DMS53 treated with DMSO at 0.1 percent for 48 hours (cell line): ENCODE data around the gene ASXL1.
"Not testable (repeated sequence)": the region's sequence is repeated elsewhere in the genome, so short reads cannot be mapped to it uniquely, and the experiment has no call there.

Source experiments
- DNase-seq: peaks from one replicate; lab custom pipeline; 2025; ENCODE audit not compliant: unreplicated experiment; lab: John Stamatoyannopoulos, UW

The ASXL1 gene

DNA sequence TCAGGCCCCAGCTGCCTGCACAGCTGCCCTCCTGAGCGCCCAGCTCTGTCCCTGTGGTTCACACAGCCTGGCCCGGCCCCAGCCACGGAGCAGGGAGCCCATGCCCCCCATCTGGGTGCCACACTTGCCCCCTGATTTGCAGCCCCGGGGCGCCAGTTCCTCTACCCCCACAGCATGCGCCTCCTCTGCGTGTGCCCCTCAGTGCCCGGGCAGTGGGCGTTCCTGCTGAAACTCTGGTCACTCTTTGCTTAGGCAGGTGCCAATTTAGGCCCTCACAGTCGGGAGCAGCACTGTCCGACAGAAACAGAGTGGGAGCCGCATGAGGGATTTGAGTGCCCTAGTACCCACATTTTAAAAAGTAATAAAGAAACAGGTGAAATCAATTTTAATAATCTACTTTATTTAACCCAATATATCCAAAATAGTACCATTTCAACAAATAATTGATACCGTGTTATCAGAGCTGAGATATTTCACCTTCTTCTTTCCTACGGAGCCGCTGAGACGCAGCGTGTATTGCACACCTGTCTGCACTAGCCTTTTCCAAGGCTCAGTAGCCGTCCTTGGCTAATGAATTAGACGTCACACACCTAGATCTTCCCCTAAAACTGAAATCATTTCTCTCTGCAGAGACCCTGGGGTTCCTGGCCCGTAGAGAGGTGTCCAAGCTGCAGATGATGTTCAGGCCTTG lies 106.4 kb downstream of the ASXL1 start:
- DNase-seq, result no peak

GRCh38 chr20:32465092-32465900 lies 107.2 kb downstream of the ASXL1 start:
- DNase-seq, result no peak

DNA sequence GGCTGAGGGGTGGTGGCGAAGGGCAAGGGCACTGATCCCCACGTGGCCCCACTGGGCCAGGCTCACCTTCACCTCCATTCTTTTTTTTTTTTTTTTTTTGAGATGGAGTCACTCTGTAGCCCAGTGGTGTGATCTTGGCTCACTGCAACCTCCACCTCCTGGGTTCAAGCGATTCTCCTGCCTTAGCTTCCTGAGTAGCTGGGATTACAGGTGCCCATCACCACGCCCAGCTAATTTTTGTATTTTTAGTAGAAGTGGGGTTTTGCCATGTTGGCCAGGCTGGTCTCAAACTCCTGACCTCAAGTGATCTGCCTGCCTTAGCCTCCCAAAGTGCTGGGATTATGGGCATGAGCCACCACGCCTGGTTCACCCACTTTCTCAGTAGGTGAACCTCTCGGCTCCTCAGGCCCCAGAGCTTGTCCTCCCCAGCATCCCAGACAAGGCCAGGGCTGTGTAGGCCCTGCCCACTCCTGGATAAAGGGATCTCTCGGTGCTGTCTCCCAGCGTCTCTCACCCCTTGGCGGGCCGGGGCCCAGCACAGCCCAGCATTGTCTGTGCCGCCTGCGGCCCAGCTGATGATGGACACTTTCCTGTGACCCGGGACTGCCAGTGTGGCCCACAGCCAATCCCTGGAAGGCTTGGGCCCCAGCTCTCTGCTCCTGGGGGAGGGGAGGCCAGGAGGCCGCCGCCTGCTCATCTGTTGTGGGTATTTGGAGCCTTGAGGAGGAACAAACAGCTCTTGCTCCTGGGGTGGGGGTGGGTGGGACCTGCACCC lies 108.0 kb downstream of the ASXL1 start:
- not testable (repeated sequence) for DNase-seq

GRCh38 chr20:32466739-32467505 lies 108.8 kb downstream of the ASXL1 start:
- no peak for DNase-seq

DNA sequence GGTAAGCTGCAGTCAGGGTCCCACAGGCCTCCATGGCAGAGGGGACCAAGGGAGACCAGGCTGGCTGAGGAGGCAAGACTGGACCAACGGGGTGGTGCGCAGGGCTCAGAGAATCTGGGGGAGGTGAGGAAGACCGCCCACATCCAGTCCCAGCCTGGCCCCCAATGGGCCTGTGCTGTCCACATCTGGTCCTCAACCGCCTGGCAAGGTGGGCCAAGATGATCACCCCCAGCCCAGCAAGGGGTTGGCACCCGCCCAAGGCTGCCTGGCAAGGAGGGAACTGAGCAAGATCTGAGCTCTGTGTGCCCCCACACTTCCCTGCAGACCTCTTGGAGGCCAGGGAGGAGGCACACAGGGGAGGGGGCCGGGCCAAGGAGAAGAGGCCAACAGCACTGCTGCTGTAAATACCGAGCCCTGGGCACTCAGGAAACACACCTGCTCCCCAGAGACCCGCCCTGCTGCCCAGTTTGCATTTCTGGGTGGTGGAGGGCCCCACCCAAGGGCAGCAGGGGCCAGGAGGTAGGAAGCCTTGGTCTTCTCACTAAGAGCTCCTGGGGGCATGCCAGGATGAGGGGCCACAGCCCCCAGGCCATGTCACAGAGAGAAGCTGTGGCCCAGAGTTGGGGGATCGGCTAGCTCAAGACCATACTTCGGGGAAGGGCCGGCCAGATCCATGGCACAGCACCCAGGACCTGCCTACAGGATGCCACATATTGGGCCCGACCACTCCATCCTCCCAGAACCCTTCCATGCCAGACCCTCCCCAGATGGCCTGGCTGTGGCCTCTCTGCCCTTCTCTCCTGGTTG lies 109.6 kb downstream of the ASXL1 start:
- no peak for DNase-seq

GRCh38 chr20:32468313-32468640 lies 110.1 kb downstream of the ASXL1 start:
- DNase-seq, result no peak

DNA sequence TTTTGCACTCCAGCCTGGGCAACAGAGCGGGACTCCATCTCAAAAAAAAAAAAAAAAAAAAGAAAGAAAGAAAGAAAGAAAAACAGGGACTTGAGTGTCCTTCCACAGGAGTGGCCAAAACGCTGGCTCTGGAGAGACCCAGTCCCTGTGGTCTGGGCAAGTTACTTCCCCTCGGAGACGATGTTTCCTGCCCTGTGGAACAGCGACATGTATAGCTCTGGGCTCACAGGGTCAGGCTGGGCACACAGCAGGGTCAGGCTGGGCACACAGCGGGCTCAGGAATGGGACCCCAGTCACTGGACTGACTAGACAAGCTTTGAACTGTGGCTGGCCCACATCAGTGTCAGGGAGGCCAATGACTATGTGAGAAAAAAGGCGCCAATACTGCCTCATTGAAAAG lies 110.7 kb downstream of the ASXL1 start:
- no peak for DNase-seq

DNA sequence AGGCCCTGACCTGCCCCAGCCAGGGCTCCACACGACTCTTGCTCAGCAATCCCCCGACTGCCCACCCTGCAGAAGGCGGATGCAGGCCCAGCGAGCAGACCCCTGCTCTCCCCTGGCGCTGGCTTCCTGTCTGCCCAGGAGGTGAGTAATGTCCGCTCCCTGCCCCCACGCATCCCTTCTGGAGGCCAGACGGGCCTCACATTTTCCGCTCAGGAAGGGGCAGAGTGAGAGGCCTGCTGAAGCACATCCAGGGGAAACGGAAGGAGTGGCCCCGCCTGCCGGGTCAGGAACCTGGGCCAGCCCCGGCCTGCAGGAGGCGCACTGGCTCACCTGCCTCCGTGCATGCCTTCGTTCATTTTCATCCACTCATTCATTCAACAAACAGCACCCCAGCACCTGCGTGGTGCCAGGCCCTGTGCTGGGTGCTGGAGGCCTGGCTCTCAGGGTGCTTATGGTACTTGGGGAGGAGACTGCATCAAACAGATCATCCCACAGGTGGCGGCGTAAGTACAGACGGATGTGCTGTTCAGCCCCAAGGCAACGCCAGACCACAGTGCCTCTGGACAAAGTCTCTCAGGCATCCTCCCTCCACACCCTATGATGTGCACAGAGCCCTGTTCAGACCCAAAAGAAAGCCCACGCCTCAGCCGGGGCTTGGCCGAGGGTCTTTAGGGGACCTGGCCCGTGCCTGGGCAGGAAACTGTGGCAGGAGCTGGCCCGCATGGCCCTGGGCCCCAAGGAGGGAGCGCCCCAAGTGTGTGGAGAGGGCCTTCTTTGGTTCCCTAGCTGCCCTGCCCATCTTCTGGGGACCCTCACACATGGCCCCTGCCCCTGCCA lies 112.1 kb downstream of the ASXL1 start:
- no peak for DNase-seq

DNA sequence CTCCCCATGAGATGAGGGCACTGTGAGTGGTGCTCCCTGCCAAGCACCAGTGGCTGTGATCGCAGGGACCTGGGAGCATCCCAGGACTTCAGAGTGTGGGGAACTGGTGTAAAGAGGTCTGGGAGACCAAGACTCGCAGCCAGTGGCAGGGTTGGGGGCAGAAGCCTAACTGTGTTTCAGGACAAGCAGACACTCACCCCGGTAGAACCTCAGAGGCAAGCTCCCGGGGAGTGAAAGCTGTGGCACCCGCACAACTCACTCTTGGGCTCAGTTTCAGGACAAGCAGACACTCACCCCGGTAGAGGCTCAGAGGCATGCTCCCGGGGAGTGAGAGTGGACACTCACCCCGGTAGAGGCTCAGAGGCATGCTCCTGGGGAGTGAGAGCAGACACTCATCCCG lies 112.8 kb downstream of the ASXL1 start:
- no peak for DNase-seq

GRCh38 chr20:32472581-32473207 lies 114.6 kb downstream of the ASXL1 start:
- no peak for DNase-seq

- DNase-seq, result no peak
These were observed 115.3 kb downstream of the ASXL1 start for GRCh38 chr20:32473231-32474008.

DNA sequence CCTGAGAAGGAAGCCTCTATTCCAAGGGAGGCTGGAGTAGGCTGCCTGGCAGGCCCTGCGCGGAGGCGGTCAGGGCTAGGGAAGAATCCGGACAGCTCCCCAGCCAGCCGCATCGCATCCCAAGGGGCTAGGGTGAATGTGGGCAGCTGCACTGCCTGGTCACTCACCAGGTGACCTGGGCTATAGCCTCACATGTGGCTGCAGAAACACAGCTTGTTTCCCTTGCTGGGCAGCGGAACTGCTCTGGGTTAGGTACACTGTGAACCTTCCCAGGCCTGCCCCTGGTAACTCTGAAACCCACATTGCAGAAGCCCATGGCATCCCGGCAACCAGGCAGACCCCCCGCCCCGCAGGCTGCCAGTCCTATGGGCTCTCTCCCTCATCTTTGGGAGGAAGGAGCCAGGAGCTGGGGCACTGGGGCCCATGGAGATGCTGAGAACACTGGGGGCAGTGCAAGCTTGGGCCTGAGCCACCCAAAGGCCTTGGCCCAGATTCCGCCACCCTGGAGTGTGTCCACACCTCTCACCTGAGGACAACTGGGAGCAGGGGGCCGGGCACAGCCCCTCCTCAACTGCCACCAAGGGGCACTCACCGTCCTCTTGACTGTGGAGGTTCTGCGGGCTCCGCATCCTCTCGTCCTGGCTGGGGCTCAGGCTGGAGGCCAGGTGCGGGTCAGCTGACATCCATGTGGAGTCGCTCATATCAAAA lies 116.0 kb downstream of the ASXL1 start:
- no peak for DNase-seq

DNA sequence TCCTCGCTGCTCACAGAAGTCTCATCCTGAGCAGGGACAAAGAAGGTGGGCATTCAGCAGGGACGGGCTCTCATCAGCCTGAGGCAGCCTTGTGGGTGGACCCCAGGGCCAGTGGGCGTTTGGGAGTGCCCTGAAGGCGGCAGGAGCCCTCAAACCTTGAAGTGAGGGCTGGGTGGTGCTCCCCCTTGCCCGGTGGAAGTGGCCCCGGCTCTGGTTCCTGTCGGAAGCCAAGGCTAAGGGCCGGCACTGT lies 116.5 kb downstream of the ASXL1 start:
- DNase-seq, result no peak

DNA sequence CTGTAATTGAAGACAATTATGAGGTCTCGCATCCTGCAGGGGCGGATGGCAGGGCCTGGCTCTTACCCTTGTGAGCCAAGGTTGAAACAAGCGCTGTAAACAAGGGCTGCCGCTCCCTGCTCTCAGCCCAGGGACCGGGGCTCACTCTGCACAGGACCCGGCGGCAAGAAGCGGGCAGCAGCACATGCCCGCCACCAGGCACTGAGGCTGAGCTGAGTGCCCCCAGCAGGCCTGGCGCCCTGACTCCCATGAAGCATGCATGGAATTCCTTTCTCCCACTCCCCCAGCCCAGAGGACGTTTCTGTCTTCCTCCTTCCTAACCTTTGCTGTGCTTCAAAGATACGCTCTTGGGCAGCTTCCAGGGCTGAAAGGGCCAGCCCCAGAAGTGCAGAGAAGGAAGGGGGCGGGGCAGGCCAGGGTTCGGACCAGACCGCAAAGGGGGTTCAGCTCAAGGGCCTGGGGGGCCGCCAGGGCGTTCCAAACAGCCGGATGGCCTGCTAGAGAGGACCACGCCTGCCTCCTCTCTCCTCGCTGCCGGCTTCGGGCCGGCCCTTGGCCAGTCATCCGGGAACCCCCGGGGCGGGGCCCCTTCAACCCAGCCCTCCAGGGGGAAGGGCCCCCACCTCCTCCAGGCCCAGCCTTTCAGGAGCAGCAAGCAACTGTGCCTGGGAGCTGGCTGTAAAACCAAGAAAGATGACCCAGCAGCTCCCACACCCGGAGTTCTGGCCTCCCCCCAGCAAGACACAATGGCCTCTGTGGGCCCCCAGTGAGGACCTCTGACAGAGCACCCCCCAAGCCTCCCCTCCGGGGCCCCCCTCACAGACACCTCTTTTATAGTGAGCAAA lies 117.1 kb downstream of the ASXL1 start:
- no peak for DNase-seq

DNA sequence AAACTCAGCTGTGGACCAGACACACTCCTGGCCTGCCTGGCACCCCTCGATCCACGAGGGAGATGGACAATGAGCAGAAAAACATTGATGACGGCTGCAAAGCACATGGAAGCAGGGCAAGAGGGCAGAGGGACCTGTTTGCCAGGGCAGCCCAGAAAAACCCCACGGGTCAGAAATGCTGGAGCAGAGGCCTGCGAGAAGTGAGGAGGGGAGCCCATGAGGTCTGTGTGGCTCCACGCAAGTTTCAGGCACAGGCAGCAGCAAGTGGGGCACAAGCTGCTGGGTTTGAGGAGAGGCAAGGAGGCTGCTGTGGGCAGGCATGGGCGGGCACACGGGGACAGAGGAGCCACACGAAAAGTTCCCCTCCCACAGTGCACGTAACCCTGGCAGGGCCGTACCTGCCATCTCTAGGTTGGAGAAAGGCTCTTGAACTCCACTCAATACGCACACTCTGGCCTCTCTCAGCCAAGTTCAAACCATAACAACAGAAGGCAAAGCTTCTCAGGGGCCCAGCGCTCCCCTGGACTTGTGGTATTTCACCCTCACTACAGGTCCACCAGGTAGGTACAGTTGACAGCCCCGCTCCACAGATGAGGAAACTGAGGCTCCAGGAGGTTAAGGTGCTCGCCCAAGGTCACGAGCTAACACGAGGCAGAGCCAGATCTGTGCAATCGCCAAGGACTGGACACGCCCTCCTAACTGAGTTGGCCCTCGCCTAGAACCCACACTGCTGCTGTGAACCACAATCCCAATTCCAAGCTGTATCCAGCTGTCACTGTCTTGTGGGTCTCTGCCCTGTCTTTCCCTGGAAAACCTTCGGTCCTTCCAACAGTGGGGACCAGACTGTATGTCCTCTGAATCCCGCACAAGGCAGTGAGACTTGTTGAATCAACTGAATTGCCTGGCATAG lies 118.8 kb downstream of the ASXL1 start:
- DNase-seq, result no peak
